ENCODE results near the gene SMIM44. TPM values are rescaled to one million over a fixed set of nuclear protein-coding genes. Genes with fewer than 3 reads are reported as not detected.
A peak's percentile ranks its signal among the peaks of the same experiment; 100 is the strongest.

The SMIM44 gene
- total RNA-seq, 4 donors from 2014 or later, result not detected

DNA sequence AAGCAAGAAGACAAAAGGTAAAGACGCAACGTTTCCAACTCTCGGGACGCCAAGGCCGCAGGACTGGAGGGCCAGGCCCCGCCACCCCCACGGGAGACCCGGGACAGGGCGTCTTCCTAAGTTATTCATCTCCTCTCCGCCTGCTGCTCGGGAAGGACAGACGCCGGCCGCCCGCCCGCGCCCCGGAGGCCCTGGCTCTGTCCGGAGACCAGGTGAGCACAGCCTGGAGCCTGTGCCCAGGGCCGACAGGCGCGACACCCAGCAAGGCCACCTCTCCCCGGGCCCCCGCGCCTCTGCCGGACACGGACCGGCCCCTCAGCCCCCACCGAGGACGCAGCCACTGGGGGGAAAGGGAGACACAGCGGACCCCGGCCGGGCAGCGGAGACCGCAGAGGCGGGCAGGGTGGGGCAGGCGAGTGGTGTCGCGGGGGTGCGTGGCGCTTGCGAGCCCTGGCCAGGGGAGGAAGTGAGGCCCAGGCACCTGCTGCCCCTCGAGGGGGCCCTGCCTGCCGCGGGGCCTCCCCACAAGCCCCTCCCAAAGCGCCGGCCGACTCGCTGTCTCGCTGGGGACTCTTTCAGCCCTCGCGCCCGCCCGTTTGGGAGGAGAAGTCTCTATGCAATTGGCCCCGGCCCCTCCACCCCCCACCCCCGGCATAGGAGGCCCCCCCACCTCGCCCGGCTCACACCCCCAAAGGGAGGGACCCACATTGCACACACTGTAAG lies 20.1 kb downstream of the SMIM44 start:
- Histone ChIP-seq H3K4me1 (peaks cover 22 to 23% of the 10 kb centered on the region in 2 donors), H3K27ac (no peak overlapping the region), H3K36me3 (peaks cover 15 to 17% of the 10 kb centered on the region in 2 donors), H3K9me3 (no peaks in the 10 kb centered on the region), H3K4me3 (replicated peaks in 1 of 3) (no peak overlapping the region), H3K27me3 (no peaks in the 10 kb centered on the region)
- DNase-seq, result no peak
- intact Hi-C loops (cut with DNase I), result no loop called here
- TF ChIP-seq, protein P1, sequence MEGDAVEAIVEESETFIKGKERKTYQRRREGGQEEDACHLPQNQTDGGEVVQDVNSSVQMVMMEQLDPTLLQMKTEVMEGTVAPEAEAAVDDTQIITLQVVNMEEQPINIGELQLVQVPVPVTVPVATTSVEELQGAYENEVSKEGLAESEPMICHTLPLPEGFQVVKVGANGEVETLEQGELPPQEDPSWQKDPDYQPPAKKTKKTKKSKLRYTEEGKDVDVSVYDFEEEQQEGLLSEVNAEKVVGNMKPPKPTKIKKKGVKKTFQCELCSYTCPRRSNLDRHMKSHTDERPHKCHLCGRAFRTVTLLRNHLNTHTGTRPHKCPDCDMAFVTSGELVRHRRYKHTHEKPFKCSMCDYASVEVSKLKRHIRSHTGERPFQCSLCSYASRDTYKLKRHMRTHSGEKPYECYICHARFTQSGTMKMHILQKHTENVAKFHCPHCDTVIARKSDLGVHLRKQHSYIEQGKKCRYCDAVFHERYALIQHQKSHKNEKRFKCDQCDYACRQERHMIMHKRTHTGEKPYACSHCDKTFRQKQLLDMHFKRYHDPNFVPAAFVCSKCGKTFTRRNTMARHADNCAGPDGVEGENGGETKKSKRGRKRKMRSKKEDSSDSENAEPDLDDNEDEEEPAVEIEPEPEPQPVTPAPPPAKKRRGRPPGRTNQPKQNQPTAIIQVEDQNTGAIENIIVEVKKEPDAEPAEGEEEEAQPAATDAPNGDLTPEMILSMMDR (IDR thresholded peaks at IDR 0.05), result no peak
- TF ChIP-seq POLR2A (IDR thresholded peaks at IDR 0.05), result no peak
- 83 to 90% methylated on average over 27 to 41 of the region's 58 CpGs for WGBS, 2 donors

DNA sequence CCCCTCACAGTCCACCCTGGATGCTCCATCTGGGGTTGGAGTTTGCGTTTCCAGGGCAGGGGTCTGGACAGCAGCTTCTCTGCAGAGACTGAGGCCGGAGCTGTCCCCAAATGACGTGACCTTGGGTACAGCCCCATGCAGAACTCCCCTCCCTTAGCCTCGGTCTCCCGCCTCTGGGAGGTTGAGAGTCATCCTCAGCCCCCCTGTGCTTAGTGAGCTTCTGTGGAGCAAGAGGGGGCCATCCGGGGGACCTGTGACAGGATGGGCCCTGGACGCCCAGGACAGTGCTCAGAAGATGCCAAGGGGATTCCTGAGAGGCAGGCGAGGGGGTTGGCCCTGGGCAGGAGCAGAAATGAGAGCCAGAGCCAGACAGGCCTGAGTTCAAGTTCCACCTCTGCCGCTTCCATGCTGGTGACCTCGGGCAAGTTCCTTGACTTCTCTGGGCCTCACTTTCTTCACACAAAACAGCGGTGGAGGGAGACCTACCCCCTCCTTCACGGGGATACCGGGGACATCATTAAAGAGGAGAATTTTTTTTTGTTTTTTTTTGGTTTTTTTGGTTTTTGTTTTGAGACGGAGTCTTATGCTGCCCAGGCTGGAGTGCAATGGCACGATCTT lies 23.2 kb downstream of the SMIM44 start:
- intact Hi-C loops (cut with DNase I), result no loop called here
- DNase-seq, result no peak
- H3K27me3 ChIP-seq, result no peaks in the 10 kb centered on the region

DNA sequence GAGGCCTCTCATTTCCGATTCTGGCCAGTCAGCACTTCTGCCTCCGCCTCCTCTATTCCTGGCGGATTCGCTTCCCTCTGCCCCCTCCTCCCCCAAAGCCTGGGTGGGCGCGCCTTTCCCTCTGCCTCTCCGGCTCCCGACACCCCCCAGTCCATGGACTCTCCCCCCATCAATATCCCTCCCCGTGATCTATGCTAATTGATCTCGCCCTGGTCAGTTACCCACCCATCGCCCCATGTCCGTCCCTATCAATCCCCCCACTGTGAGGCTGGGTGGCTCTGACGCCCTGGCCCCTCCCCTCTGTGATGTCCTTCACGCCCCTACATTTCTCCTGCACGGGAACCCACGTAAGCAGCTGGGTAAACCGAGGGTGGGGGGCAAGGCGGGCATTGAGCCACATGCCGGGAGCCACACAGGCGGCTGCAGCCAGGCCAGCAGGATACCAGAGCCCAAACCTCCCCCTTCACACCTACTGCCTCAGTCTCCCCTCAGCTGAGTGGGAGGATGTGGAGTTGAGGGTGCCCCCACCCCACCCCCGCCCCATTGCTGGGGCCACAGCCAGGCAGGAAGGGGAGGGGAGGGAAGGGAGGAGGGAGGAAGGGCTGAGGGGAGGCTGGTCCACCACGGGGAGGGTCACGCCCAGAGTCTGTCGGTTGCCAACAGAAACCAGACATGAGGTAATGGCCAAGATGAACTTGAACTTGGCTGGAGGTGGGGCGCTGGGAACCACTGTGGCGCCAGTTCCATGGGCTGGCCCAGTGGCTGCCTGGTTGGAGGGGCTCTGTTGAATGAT lies 24.0 kb downstream of the SMIM44 start:
- Histone ChIP-seq H3K4me1 (peaks cover 28 to 35% of the 10 kb centered on the region in 2 donors), H3K4me3 (replicated peaks in 1 of 3) (no peak overlapping the region), H3K27ac (peak overlapping the region; percentile 21 to 89 (median 77)), H3K27me3 (no peaks in the 10 kb centered on the region), H3K36me3 (peaks cover 37 to 45% of the 10 kb centered on the region in 2 donors), H3K9me3 (no peaks in the 10 kb centered on the region)
- WGBS, 2 donors, result 47 to 58% methylated on average over 22 to 24 of the region's 26 CpGs
- intact Hi-C loops (cut with DNase I), result no loop called here
- TF ChIP-seq POLR2A (IDR thresholded peaks at IDR 0.05), result no peak
- TF ChIP-seq, protein P1 (IDR thresholded peaks at IDR 0.05), result no peak
- DNase-seq, result peak; percentile 78 to 80

More for the DNA sequence above, 23.2 kb downstream of the SMIM44 start:
- H3K4me1 ChIP-seq, result peaks cover 28 to 35% of the 10 kb centered on the region in 2 donors
- no peak overlapping the region for H3K4me3 ChIP-seq (replicated peaks in 1 of 3)
- WGBS, 2 donors, result 76 to 89% methylated on average over 11 to 15 of the region's 15 CpGs
- TF ChIP-seq, protein P1 (IDR thresholded peaks at IDR 0.05), result no peak
- no peak for TF ChIP-seq POLR2A (IDR thresholded peaks at IDR 0.05)
- no peaks in the 10 kb centered on the region for H3K9me3 ChIP-seq
- peak overlapping the region in 2 of 3 donors; percentile 27 to 89 for H3K27ac ChIP-seq
- peaks cover 29 to 37% of the 10 kb centered on the region in 2 donors for H3K36me3 ChIP-seq

DNA sequence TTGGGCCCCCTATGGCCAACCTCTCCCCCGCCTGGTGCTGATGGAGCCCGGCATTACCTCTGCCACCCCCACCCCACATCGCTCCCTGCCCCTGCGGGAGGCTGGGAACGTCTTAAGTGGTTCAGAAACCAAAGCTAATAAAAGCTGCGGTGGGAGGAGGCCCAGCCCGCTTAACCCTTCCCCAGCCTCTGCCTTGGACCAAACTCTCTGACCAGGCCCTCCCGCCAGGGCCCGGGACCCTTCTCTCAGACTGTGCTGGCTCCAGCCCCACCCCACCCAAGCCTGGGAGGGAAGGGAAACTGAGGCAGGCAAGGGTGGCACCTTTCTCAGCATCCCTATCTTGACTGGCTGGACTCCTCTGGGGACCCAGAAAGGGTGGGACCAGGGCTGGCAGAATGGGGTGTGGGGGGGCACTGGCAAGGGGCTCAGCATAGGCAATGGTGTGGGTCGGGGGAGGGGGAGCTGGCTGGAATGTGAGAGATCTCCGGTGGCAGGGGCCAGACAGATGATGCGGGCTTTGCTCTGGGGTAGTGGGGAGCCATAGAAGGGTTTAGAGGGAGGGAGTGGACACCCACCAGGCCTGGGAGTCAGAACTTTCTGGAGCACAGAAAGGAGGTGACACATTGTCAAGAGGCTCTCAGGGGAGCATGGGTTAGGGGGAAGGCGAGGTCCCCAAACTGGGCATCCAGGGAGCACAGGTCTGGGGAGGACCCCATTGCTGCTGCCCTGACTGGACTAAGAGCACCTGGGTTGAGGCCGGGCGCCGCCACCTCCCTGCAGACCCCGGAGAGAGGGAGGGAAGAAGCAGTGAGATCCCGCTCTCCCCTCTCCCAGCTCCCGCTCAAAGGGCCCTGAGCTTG lies 24.8 kb downstream of the SMIM44 start:
- Histone ChIP-seq H3K4me1 (peaks cover 28 to 35% of the 10 kb centered on the region in 2 donors), H3K27ac (peak overlapping the region in 2 of 3 donors; percentile 77 to 89), H3K27me3 (no peaks in the 10 kb centered on the region), H3K36me3 (peaks cover 37 to 45% of the 10 kb centered on the region in 2 donors), H3K4me3 (replicated peaks in 1 of 3) (no peak overlapping the region), H3K9me3 (no peaks in the 10 kb centered on the region)
- no peak for DNase-seq
- 59 to 60% methylated on average over 14 to 19 of the region's 19 CpGs for WGBS, 2 donors
- TF ChIP-seq POLR2A (IDR thresholded peaks at IDR 0.05), result no peak
- TF ChIP-seq, protein P1 (IDR thresholded peaks at IDR 0.05), result no peak
- intact Hi-C loops (cut with DNase I), result no loop called here

All from thyroid gland (tissue), 4 donors.